ENCODE data around the gene TSPO.

The TSPO gene

GRCh38 chr22:43186272-43187170, 35.2 kb downstream of the TSPO start, which contains the start of gene TTLL12:
TSS of gene TTLL12 (minus strand) at chr22:43187134. CDS start at chr22:43187069, 65 bp downstream.
- H3K4me1 Mint-ChIP-seq: peaks cover 12% of the 10 kb centered on the region
- H3K4me3 Mint-ChIP-seq: peak within 1 kb of the TSS; percentile 80 to 84 (median 83)
- peaks cover 3% of the 10 kb centered on the region for H3K9me3 Mint-ChIP-seq
- H3K27me3 Mint-ChIP-seq (ENCODE audit: low read depth): peaks cover 7% of the 10 kb centered on the region
- peak within 1 kb of the TSS; percentile 77 to 94 (median 92) for H3K27ac Mint-ChIP-seq
- TF ChIP-seq CTCF (IDR thresholded peaks at IDR 0.05; ENCODE audit: unreplicated experiment in 3 of 3): no peak
- H3K36me3 Mint-ChIP-seq (ENCODE audit: low read depth): peaks cover 3% of the 10 kb centered on the region

GRCh38 chr22:43187171-43188099, 36.1 kb downstream of the TSPO start:
- H3K9me3 Mint-ChIP-seq: peaks cover 4% of the 10 kb centered on the region
- peak overlapping the region; percentile 77 to 94 (median 92) for H3K27ac Mint-ChIP-seq
- H3K27me3 Mint-ChIP-seq (ENCODE audit: low read depth): peaks cover 11% of the 10 kb centered on the region
- peaks cover 12% of the 10 kb centered on the region for H3K4me1 Mint-ChIP-seq
- peak overlapping the region; percentile 80 to 84 (median 83) for H3K4me3 Mint-ChIP-seq
- peak; percentile 77 to 78 (median 78) for TF ChIP-seq CTCF (IDR thresholded peaks at IDR 0.05; ENCODE audit: unreplicated experiment in 3 of 3)
- H3K36me3 Mint-ChIP-seq (ENCODE audit: low read depth): no peaks in the 10 kb centered on the region

- peak overlapping the region; percentile 68 to 77 (median 75) for H3K27ac Mint-ChIP-seq
- H3K27me3 Mint-ChIP-seq (ENCODE audit: low read depth): peaks cover 16% of the 10 kb centered on the region
- no peaks in the 10 kb centered on the region for H3K36me3 Mint-ChIP-seq (ENCODE audit: low read depth)
- peaks cover 4% of the 10 kb centered on the region for H3K9me3 Mint-ChIP-seq
- H3K4me3 Mint-ChIP-seq: peak overlapping the region; percentile 65 to 80 (median 75)
- H3K4me1 Mint-ChIP-seq: peaks cover 12% of the 10 kb centered on the region
- no peak for TF ChIP-seq CTCF (IDR thresholded peaks at IDR 0.05; ENCODE audit: unreplicated experiment in 3 of 3)
These were observed 37.6 kb downstream of the TSPO start for GRCh38 chr22:43188829-43189545.

GRCh38 chr22:43191831-43192230, 40.5 kb downstream of the TSPO start:
- Mint-ChIP-seq H3K36me3 (ENCODE audit: low read depth) (no peaks in the 10 kb centered on the region), H3K27me3 (ENCODE audit: low read depth) (peaks cover 19% of the 10 kb centered on the region)

More at GRCh38 chr22:43191831-43192230, 40.5 kb downstream of the TSPO start:
- Mint-ChIP-seq H3K4me3 (peak overlapping the region in 1 of 3 experiments; percentile 49), H3K27ac (no peak overlapping the region), H3K9me3 (peaks cover 4% of the 10 kb centered on the region), H3K4me1 (peaks cover 7% of the 10 kb centered on the region)
- no peak for TF ChIP-seq CTCF (IDR thresholded peaks at IDR 0.05; ENCODE audit: unreplicated experiment in 3 of 3)

Measured in nephron (organoid).